Measurements from ENCODE around the gene SETD2. TPM values are rescaled to one million over a fixed set of nuclear protein-coding genes. Genes with fewer than 3 reads are reported as not detected.
A peak's percentile ranks its signal among the peaks of the same experiment; 100 is the strongest.
"Not testable (repeated sequence)": the region's sequence is repeated elsewhere in the genome, so short reads cannot be mapped to it uniquely, and the experiment has no call there.

Gene SETD2
- total RNA-seq, 1 experiment from 2014 or later = 38.0 TPM

- CTCF ChIA-PET = interaction anchor here (1.7 kb wide), 1 partner anchor 206 kb away, joined by 6 read pairs; no protein-coding TSS in a partner anchor
- no TSS peak for BruUV-seq (replicated peaks)
- Mint-ChIP-seq H3K27me3 (ENCODE audit: insufficient read depth, unreplicated experiment) (no peaks in the 10 kb centered on the region), H3K27ac (ENCODE audit: low read depth, unreplicated experiment) (no peak overlapping the region), H3K4me3 (ENCODE audit: unreplicated experiment) (no peak overlapping the region), H3K9me3 (ENCODE audit: unreplicated experiment) (no peaks in the 10 kb centered on the region), H3K4me1 (ENCODE audit: insufficient read depth, unreplicated experiment) (peaks cover 11% of the 10 kb centered on the region), H3K36me3 (ENCODE audit: insufficient read depth, unreplicated experiment) (peaks cover 79% of the 10 kb centered on the region)
- no peak for TF ChIP-seq CTCF (IDR thresholded peaks at IDR 0.05; ENCODE audit: unreplicated experiment)
- POLR2A ChIA-PET = interaction anchor here (0.7 to 1.7 kb wide), 2 partner anchors 47 to 263 kb away, joined by 3 to 5 read pairs; partner anchors contain the start of genes PTPN23 and SETD2
- intact Hi-C loops (cut with micrococcal nuclease) = no loop called here
- DNase-seq (ENCODE audit: unreplicated experiment) = no peak
Observed at GRCh38 chr3:47117807-47118364, 46.0 kb downstream of the SETD2 start.

- Mint-ChIP-seq H3K4me1 (ENCODE audit: insufficient read depth, unreplicated experiment) (peaks cover 11% of the 10 kb centered on the region), H3K36me3 (ENCODE audit: insufficient read depth, unreplicated experiment) (peaks cover 91% of the 10 kb centered on the region)
- BruUV-seq (replicated peaks); H3K4me3 Mint-ChIP-seq (ENCODE audit: unreplicated experiment); DNase-seq (ENCODE audit: unreplicated experiment); CTCF ChIA-PET; H3K27me3 Mint-ChIP-seq (ENCODE audit: insufficient read depth, unreplicated experiment); H3K27ac Mint-ChIP-seq (ENCODE audit: low read depth, unreplicated experiment); H3K9me3 Mint-ChIP-seq (ENCODE audit: unreplicated experiment); intact Hi-C loops (cut with micrococcal nuclease): not testable (repeated sequence)
- POLR2A ChIA-PET = interaction anchor here (0.7 to 1.9 kb wide), 4 partner anchors 13 to 47 kb away, joined by 3 to 5 read pairs (median 4); no protein-coding TSS in a partner anchor
Observed at GRCh38 chr3:47115524-47115923, 48.4 kb downstream of the SETD2 start.

- Mint-ChIP-seq H3K4me1 (ENCODE audit: insufficient read depth, unreplicated experiment) (peaks cover 11% of the 10 kb centered on the region), H3K36me3 (ENCODE audit: insufficient read depth, unreplicated experiment) (peaks cover 90% of the 10 kb centered on the region), H3K27me3 (ENCODE audit: insufficient read depth, unreplicated experiment) (no peaks in the 10 kb centered on the region), H3K4me3 (ENCODE audit: unreplicated experiment) (no peak overlapping the region), H3K27ac (ENCODE audit: low read depth, unreplicated experiment) (peak overlapping the region; percentile 75), H3K9me3 (ENCODE audit: unreplicated experiment) (no peaks in the 10 kb centered on the region)
- intact Hi-C loops (cut with micrococcal nuclease) = no loop called here
- no TSS peak for BruUV-seq (replicated peaks)
- DNase-seq (ENCODE audit: unreplicated experiment) = no peak
- ChIA-PET CTCF (no interaction called here), POLR2A (no interaction called here)
- no peak for TF ChIP-seq CTCF (IDR thresholded peaks at IDR 0.05; ENCODE audit: unreplicated experiment)
Observed at GRCh38 chr3:47113669-47114365, 50.1 kb downstream of the SETD2 start.

- no peaks in the 10 kb centered on the region for H3K9me3 Mint-ChIP-seq (ENCODE audit: unreplicated experiment)
- H3K4me3 Mint-ChIP-seq (ENCODE audit: unreplicated experiment) = no peak overlapping the region
- no peak for DNase-seq (ENCODE audit: unreplicated experiment)
- no peaks in the 10 kb centered on the region for H3K27me3 Mint-ChIP-seq (ENCODE audit: insufficient read depth, unreplicated experiment)
- POLR2A ChIA-PET = interaction anchor here (0.7 kb wide), 1 partner anchor 25 kb away, joined by 3 read pairs; no protein-coding TSS in a partner anchor
- CTCF ChIA-PET = interaction anchor here (0.9 kb wide), 1 partner anchor 51 kb away, joined by 3 read pairs; the partner anchor contains the start of gene SETD2
- peaks cover 11% of the 10 kb centered on the region for H3K4me1 Mint-ChIP-seq (ENCODE audit: insufficient read depth, unreplicated experiment)
- peaks cover 88% of the 10 kb centered on the region for H3K36me3 Mint-ChIP-seq (ENCODE audit: insufficient read depth, unreplicated experiment)
- no peak overlapping the region for H3K27ac Mint-ChIP-seq (ENCODE audit: low read depth, unreplicated experiment)
- no peak for TF ChIP-seq CTCF (IDR thresholded peaks at IDR 0.05; ENCODE audit: unreplicated experiment)
- intact Hi-C loops (cut with micrococcal nuclease) = no loop called here
- BruUV-seq (replicated peaks) = no TSS peak
Observed at GRCh38 chr3:47112997-47113396, 50.9 kb downstream of the SETD2 start.
